OCI-LY7 (cell line): ENCODE measurements around the gene PDE6D.
"Not testable (repeated sequence)": the region's sequence is repeated elsewhere in the genome, so short reads cannot be mapped to it uniquely, and the experiment has no call there.

ENCODE experiments used
- CTCF ChIP-seq: fragments of 200-600 bp; sonication (generic); conservative IDR thresholded peaks from 2 replicates; pipeline ENCODE4 v1.5.1; 2014; ENCODE audit warnings: mild to moderate bottlenecking, antibody characterized with exemption, low read length, moderate library complexity, mixed read lengths
- EZH2phosphoT487 ChIP-seq: fragments of 200-600 bp; sonication (generic); IDR thresholded peaks from 2 replicates; pipeline ENCODE4 v1.6.1; 2018; ENCODE audit warnings: low read depth, borderline replicate concordance, mild to moderate bottlenecking, mixed run types, antibody characterized with exemption, low read length, moderate library complexity, mixed read lengths

- TF ChIP-seq CTCF, EZH2phosphoT487: not testable (repeated sequence)
Measured at GRCh38 chr2:231749016-231749415, 32.1 kb downstream of the PDE6D start.
